Stomach (tissue), 4 donors: Measurements from ENCODE around the gene NFATC4.

ENCODE experiments used
- POLR2A ChIP-seq, 4 donors: fragments of 450-650 bp; IDR thresholded peaks; one replicate each; pipeline ENCODE4 v1.6.1; 2016; ENCODE audit warnings: antibody characterized with exemption in 4 of 4, control low read depth in 2 of 4, mild to moderate bottlenecking in 1 of 4, moderate library complexity in 1 of 4
- POLR2AphosphoS5 ChIP-seq, 3 donors: sonication (generic); formaldehyde crosslinking; IDR thresholded peaks; one replicate each; pipeline ENCODE4 v1.6.1; 2016; ENCODE audit warnings: antibody characterized with exemption in 3 of 3
- TF ChIP-seq, protein P1 (sequence below), 7 experiments: fragments of 450-650 bp in 4 of 7; fragments of 200-600 bp in 3 of 7; sonication (generic) in 3 of 7; IDR thresholded peaks; one replicate each; pipeline ENCODE4 v1.5.1; 2016 to 2019; ENCODE audit warnings: antibody characterized with exemption in 7 of 7, control low read depth in 2 of 7, mild to moderate bottlenecking in 1 of 7

GRCh38 chr14:24325963-24326362 lies 42.0 kb upstream of the NFATC4 start:
- TF ChIP-seq POLR2A (IDR thresholded peaks at IDR 0.05), result no peak
- no peak for TF ChIP-seq POLR2AphosphoS5 (IDR thresholded peaks at IDR 0.05)
- TF ChIP-seq, protein P1, sequence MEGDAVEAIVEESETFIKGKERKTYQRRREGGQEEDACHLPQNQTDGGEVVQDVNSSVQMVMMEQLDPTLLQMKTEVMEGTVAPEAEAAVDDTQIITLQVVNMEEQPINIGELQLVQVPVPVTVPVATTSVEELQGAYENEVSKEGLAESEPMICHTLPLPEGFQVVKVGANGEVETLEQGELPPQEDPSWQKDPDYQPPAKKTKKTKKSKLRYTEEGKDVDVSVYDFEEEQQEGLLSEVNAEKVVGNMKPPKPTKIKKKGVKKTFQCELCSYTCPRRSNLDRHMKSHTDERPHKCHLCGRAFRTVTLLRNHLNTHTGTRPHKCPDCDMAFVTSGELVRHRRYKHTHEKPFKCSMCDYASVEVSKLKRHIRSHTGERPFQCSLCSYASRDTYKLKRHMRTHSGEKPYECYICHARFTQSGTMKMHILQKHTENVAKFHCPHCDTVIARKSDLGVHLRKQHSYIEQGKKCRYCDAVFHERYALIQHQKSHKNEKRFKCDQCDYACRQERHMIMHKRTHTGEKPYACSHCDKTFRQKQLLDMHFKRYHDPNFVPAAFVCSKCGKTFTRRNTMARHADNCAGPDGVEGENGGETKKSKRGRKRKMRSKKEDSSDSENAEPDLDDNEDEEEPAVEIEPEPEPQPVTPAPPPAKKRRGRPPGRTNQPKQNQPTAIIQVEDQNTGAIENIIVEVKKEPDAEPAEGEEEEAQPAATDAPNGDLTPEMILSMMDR (IDR thresholded peaks at IDR 0.05), result no peak
